ENCODE results near the gene MYO7A.

GRCh38 chr11:77190331-77191075 is 62.5 kb downstream of the MYO7A start:
- no peak for TF ChIP-seq CTCF (IDR thresholded peaks at IDR 0.05)
- TF ChIP-seq EZH2 (IDR thresholded peaks at IDR 0.05; ENCODE audit: borderline replicate concordance, insufficient read depth, low read depth, low read length, poor library complexity, severe bottlenecking), result no peak
